Small intestine (tissue), 7 donors: ENCODE results near the gene KIAA0753. TPM values are rescaled to one million over a fixed set of nuclear protein-coding genes. Genes with fewer than 3 reads are reported as not detected.
"Not testable (repeated sequence)": the region's sequence is repeated elsewhere in the genome, so short reads cannot be mapped to it uniquely, and the experiment has no call there.

Experiments used
- DNase-seq, 2 donors: peaks; one replicate each; pipeline versions ENCODE4 v3.0.0 to v3.0.0-alpha.2; 2013
- FAIRE-seq: peaks from 2 replicates; lab custom pipeline; 2012; peaks lifted over from hg19 to GRCh38; lab: Jason Lieb, UNC
- H3K27ac ChIP-seq, 3 donors: one replicate each; pipeline ENCODE4 v1.5.1; 2013; ENCODE audit warnings: low read length in 2 of 3, mild to moderate bottlenecking in 2 of 3, control low read depth in 1 of 3, inconsistent platforms in 1 of 3, low read depth in 1 of 3, moderate library complexity in 1 of 3
- H3K27me3 ChIP-seq, 3 donors: one replicate each; pipeline ENCODE4 v1.6.1; 2013; ENCODE audit warnings: low read length in 3 of 3, inconsistent platforms in 1 of 3; ENCODE audit not compliant: control insufficient read depth in 3 of 3, insufficient read depth in 3 of 3
- H3K36me3 ChIP-seq, 3 donors: one replicate each; pipeline ENCODE4 v1.6.1; 2013; ENCODE audit warnings: low read length in 3 of 3, inconsistent platforms in 1 of 3, low read depth in 1 of 3, mild to moderate bottlenecking in 1 of 3, moderate library complexity in 1 of 3; ENCODE audit not compliant: control insufficient read depth in 3 of 3, insufficient read depth in 2 of 3
- H3K4me1 ChIP-seq, 3 donors: one replicate each; pipeline ENCODE4 v1.6.1; 2013; ENCODE audit warnings: low read length in 2 of 3, inconsistent platforms in 1 of 3, low read depth in 1 of 3, mild to moderate bottlenecking in 1 of 3, moderate library complexity in 1 of 3; ENCODE audit not compliant: control insufficient read depth in 3 of 3, insufficient read depth in 2 of 3
- H3K4me3 ChIP-seq, 3 donors: one replicate each; pipeline ENCODE4 v1.5.1; 2013; ENCODE audit warnings: low read length in 3 of 3, control low read depth in 1 of 3, inconsistent platforms in 1 of 3, low read depth in 1 of 3, mild to moderate bottlenecking in 1 of 3, moderate library complexity in 1 of 3
- H3K9me3 ChIP-seq, 2 donors: one replicate each; pipeline ENCODE4 v1.6.1; 2013; ENCODE audit warnings: low read depth in 1 of 2, low read length in 1 of 2; ENCODE audit not compliant: control insufficient read depth in 2 of 2, insufficient read depth in 1 of 2
- WGBS, 3 donors: extraction: QIAGEN DNeasy Blood & Tissue Kit; methylation state at CpG; one replicate each; pipeline ENCODE4 v1.1.7; 2013; 5-methylcytosine and 5-hydroxymethylcytosine counted together
- polyA plus RNA-seq, 4 donors: library from polyadenylated mRNA; stranded (reverse) in 3 of 4; unstranded in 1 of 4; fragments of 200-250 nt in 3 of 4; fragments of 120-200 nt in 1 of 4; gene quantifications; one replicate each; pipeline versions ENCODE4 v1.2.1 to v1.2.3, GENCODE V29; 2013
- donor health status: healthy with polysubstance abuse.
- donor health status: control.
- donor health status: control.
- donor health status: Bipolar disorder and iron deficiency.
- donor health status: healthy.

KIAA0753 gene
- polyA plus RNA-seq, 4 donors: 3.2 to 14.1 (median 5.8) TPM

- H3K36me3 ChIP-seq, FAIRE-seq, H3K27ac ChIP-seq, H3K9me3 ChIP-seq, DNase-seq: not testable (repeated sequence)
- Histone ChIP-seq H3K4me3 (peak overlapping the region in 2 of 3 donors; percentile 19 to 33), H3K4me1 (peaks cover 0 to 26% (median 1%) of the 10 kb centered on the region in 3 donors), H3K27me3 (peaks cover 0 to 13% (median 0%) of the 10 kb centered on the region in 3 donors)
- WGBS, 3 donors: 4 to 7% (median 6%) methylated on average over 46 to 52 of the region's 55 CpGs
These were observed 16.5 kb upstream of the KIAA0753 start for GRCh38 chr17:6656797-6657632.

GRCh38 chr17:6655732-6656361 is 15.3 kb upstream of the KIAA0753 start:
- not testable (repeated sequence) for H3K4me3 ChIP-seq, H3K27ac ChIP-seq, FAIRE-seq, DNase-seq, H3K36me3 ChIP-seq, H3K9me3 ChIP-seq
- 1 to 4% (median 3%) methylated on average over 28 to 33 of the region's 41 CpGs for WGBS, 3 donors
- H3K27me3 ChIP-seq: peaks cover 0 to 13% (median 0%) of the 10 kb centered on the region in 3 donors
- H3K4me1 ChIP-seq: peaks cover 0 to 27% (median 4%) of the 10 kb centered on the region in 3 donors

- DNase-seq (peak; percentile 64 to 75), FAIRE-seq (no peak)
- 12 to 28% (median 13%) methylated on average over 46 of the region's 46 CpGs for whole genome bisulfite sequencing, 3 donors
- Histone ChIP-seq H3K4me3 (peak overlapping the region in 2 of 3 donors; percentile 28 to 37), H3K9me3 (no peaks in the 10 kb centered on the region), H3K4me1 (peaks cover 0 to 27% (median 6%) of the 10 kb centered on the region in 3 donors), H3K36me3 (no peaks in the 10 kb centered on the region), H3K27me3 (peaks cover 0 to 13% (median 0%) of the 10 kb centered on the region in 3 donors), H3K27ac (no peak overlapping the region)
These were observed 14.6 kb upstream of the KIAA0753 start for GRCh38 chr17:6654841-6655731.

- no peak for FAIRE-seq
- Histone ChIP-seq H3K27ac (peak overlapping the region; percentile 89 to 90 (median 89)), H3K9me3 (no peaks in the 10 kb centered on the region), H3K27me3 (peaks cover 0 to 13% (median 0%) of the 10 kb centered on the region in 3 donors), H3K36me3 (peaks cover 0 to 2% (median 0%) of the 10 kb centered on the region in 3 donors), H3K4me3 (peak overlapping the region; percentile 49 to 86 (median 81)), H3K4me1 (peaks cover 0 to 27% (median 6%) of the 10 kb centered on the region in 3 donors)
- DNase-seq: peak; percentile 66 to 80
- 2 to 6% (median 5%) methylated on average over 37 to 47 of the region's 47 CpGs for WGBS, 3 donors
These were observed 11.5 kb upstream of the KIAA0753 start for GRCh38 chr17:6651919-6652452.

- 0 to 1% (median 0%) methylated on average over 23 to 35 of the region's 35 CpGs for WGBS, 3 donors
- DNase-seq (peak; percentile 95 to 97), FAIRE-seq (no peak)
- Histone ChIP-seq H3K27ac (peak within 1 kb of the TSS; percentile 89 to 90 (median 89)), H3K27me3 (peaks cover 0 to 13% (median 0%) of the 10 kb centered on the region in 3 donors), H3K9me3 (no peaks in the 10 kb centered on the region), H3K4me1 (peaks cover 0 to 27% (median 6%) of the 10 kb centered on the region in 3 donors), H3K4me3 (peak within 1 kb of the TSS; percentile 73 to 86 (median 81)), H3K36me3 (peaks cover 0 to 8% (median 0%) of the 10 kb centered on the region in 3 donors)
These were observed 10.9 kb upstream of the KIAA0753 start, which contains the start of the genes C17orf100 and MED31 for GRCh38 chr17:6651354-6651918. TSS of gene C17orf100 (plus strand) at chr17:6651762. CDS start at chr17:6651914, 152 bp downstream. TSS of gene MED31 (minus strand) at chr17:6651605. CDS start at chr17:6651528, 77 bp downstream.

- Histone ChIP-seq H3K36me3 (peaks cover 0 to 14% (median 3%) of the 10 kb centered on the region in 3 donors), H3K4me1 (peaks cover 0 to 7% (median 6%) of the 10 kb centered on the region in 3 donors), H3K27me3 (no peaks in the 10 kb centered on the region), H3K27ac (no peak overlapping the region), H3K9me3 (no peaks in the 10 kb centered on the region), H3K4me3 (no peak overlapping the region)
- FAIRE-seq (no peak), DNase-seq (peak; percentile 24 to 40)
These were observed 7.7 kb upstream of the KIAA0753 start for GRCh38 chr17:6648181-6648580.

GRCh38 chr17:6643451-6644125 is 3.1 kb upstream of the KIAA0753 start:
- Histone ChIP-seq H3K4me1 (peaks cover 2 to 11% (median 11%) of the 10 kb centered on the region in 3 donors), H3K9me3 (no peaks in the 10 kb centered on the region), H3K36me3 (peaks cover 0 to 14% (median 3%) of the 10 kb centered on the region in 3 donors), H3K27me3 (no peaks in the 10 kb centered on the region), H3K27ac (no peak overlapping the region), H3K4me3 (no peak overlapping the region)
- 76 to 84% (median 80%) methylated on average over 5 of the region's 5 CpGs for WGBS, 3 donors
- DNase-seq: no peak
- FAIRE-seq: no peak
